Measurements from ENCODE around the gene ANKRA2.

GRCh38 chr5:73582285-73583145, 17.1 kb upstream of the ANKRA2 start:
- no peak for TF ChIP-seq GABPA (IDR thresholded peaks at IDR 0.05; ENCODE audit: low read depth)
- no peak for TF ChIP-seq USF2 (IDR thresholded peaks at IDR 0.05; ENCODE audit: borderline replicate concordance, low read depth, low read length)
- TF ChIP-seq REST (IDR thresholded peaks at IDR 0.05; ENCODE audit: low read depth, low read length): no peak

All from SK-N-SH (cell line).